Activated T-cell treated with anti-CD3 and anti-CD28 coated beads for 1 hour (primary cell): ENCODE measurements around the gene ARID3C.

Experiments
- DNase-seq: peaks from one replicate; pipeline ENCODE4 v3.0.0-alpha.2; 2020; ENCODE audit warnings: low read depth

The ARID3C gene

GRCh38 chr9:34576597-34577399, 52.1 kb downstream of the ARID3C start:
- no peak for DNase-seq

GRCh38 chr9:34575862-34576596, 52.8 kb downstream of the ARID3C start:
- no peak for DNase-seq

GRCh38 chr9:34575241-34575640, 53.6 kb downstream of the ARID3C start:
- DNase-seq, result no peak

GRCh38 chr9:34574571-34574970, 54.3 kb downstream of the ARID3C start:
- no peak for DNase-seq

DNA sequence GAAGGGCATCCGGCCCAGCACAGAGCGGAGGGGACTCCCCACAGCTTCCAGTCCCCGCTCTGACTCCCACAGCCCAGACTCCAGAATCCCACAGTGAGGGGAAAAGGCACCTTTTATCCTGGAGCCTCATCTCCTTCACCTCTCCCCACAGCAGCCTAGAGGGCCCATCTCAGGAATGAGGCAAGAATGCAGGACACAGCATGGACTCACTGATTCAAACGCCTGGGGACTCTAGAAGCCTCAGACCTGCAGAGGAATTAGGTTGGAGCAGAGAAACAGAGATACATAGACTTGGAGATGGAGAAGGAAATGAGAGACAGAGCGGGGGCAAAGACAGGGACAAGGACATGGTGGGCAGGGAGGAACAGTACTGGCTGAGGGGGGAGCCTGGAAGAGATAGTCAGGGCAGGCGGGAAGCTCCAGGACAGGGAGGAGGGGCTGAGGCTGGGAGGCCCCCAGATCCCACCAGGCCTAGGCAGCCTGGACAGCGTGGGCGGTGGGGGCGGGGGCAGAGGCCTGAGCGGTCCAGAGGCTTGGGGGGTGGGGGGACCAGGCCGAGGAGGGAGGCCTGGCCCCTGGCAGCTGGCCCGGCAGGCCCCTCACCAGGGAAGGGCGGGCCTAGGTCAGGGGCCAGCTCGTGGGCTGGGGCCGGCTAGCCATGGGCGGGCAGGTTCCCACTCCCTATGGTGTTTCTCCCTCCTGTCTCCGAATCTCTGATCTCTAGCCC, 55.1 kb downstream of the ARID3C start:
- DNase-seq, result no peak

DNA sequence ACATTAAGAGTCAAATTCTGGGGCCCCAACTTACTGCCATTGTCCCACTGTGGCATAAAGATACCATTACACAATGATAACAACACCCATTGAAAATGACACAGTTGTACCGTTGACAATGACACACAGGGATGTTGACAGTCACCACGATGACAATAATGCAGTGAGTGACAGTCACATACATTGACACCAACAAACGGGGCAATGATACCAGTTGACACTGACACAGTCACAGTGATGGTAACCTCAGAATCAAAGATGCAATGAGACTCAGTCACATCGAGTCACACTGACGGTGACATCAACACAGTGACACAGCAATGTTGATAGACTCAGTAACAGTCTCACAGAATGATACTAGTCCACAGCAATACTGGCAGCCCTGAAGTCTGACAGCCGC, 56.2 kb downstream of the ARID3C start:
- DNase-seq, result no peak

- no peak for DNase-seq
Observed at GRCh38 chr9:34572092-34572491, 56.8 kb downstream of the ARID3C start.

DNA sequence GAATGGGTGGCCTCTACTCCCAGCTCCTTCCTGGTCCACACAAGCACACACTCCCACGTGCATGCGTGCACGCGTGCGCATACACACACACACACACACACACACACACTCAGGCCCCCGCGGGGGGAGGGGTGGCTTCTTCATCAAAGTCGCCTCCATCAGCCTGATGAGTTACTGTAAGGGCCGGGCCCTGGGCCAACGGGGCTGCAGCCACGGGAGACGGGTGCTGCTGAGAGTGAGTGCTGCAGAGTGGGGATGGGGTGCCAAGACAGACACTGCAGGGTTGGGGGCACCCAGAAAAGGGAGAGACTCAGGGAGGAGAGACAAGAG, 57.4 kb downstream of the ARID3C start:
- DNase-seq, result no peak
